K562 (cell line): ENCODE measurements around the gene RAB31. TPM values are rescaled to one million over a fixed set of nuclear protein-coding genes. Genes with fewer than 3 reads are reported as not detected.

Experiments used
- ATAC-seq: fragments of 200-7000 bp; cut with Tn5 transposase; 3 replicates; pipeline ENCODE4 v1.9.1; 2020; ENCODE audit warnings: moderate library complexity
- BruUV-seq: library from RNA; stranded (reverse); fragments of 400-500 nt; replicated peaks from 2 replicates; lab custom pipeline; 2021; lab: Mats Ljungman, UMichigan
- CTCF ChIA-PET: fragments of 300-600 bp; formaldehyde crosslinking; extraction: SDS; loops from one replicate; lab custom pipeline; 2021; ENCODE audit warnings: low intra/inter-chr PET ratio; lab: Yijun Ruan, JAX
- POLR2A ChIA-PET: fragments of 300-600, 350-650 bp; sonication (Branson Sonifier 250); formaldehyde crosslinking; extraction: SDS; loops from one replicate; lab custom pipeline; 2021; ENCODE audit warnings: antibody characterized with exemption, inconsistent platforms; lab: Yijun Ruan, JAX
- DNase-seq, 4 experiments: peaks; one replicate each; pipeline versions ENCODE4 v3.0.0 to v3.0.0-alpha.2; 2011 to 2018; ENCODE audit warnings: low spot score in 3 of 4, mixed read lengths in 3 of 4; ENCODE audit errors: extremely low read depth in 1 of 4
- FAIRE-seq: peaks from 2 replicates; lab custom pipeline; 2011; peaks lifted over from hg19 to GRCh38; lab: Jason Lieb, UNC
- H2AFZ ChIP-seq: 2 replicates; pipeline ENCODE4 v1.6.0; 2011; ENCODE audit warnings: low read depth, low read length, control low read depth, inconsistent platforms
- H3K27ac ChIP-seq: fragments of 200-600 bp; 3 replicates; pipeline ENCODE4 v1.8.0; 2011; ENCODE audit warnings: low read depth, mild to moderate bottlenecking, control low read depth, inconsistent platforms, low read length, moderate library complexity, mixed read lengths; ENCODE audit errors: extremely low read depth
- H3K27me3 ChIP-seq, 2 experiments: fragments of 300-600 bp in 1 of 2; 2 replicates in 1 of 2; 3 replicates in 1 of 2; pipeline versions ENCODE4 v1.6.0 to v1.8.0; 2011; ENCODE audit warnings: inconsistent platforms in 2 of 2, low read length in 2 of 2, mild to moderate bottlenecking in 1 of 2, mixed read lengths in 1 of 2, moderate library complexity in 1 of 2; ENCODE audit not compliant: control insufficient read depth in 2 of 2, insufficient read depth in 2 of 2
- H3K36me3 ChIP-seq: fragments of 300-600 bp; 3 replicates; pipeline ENCODE4 v1.8.0; 2011; ENCODE audit warnings: mild to moderate bottlenecking, low read length, inconsistent platforms; ENCODE audit not compliant: control insufficient read depth, insufficient read depth
- H3K4me1 ChIP-seq, 2 experiments: fragments of 200-600 bp in 1 of 2; replicated peaks in 1 of 2; 2 replicates in 1 of 2; 3 replicates in 1 of 2; pipeline versions ENCODE4 v1.5.1 to v1.8.0; 2011; ENCODE audit warnings: inconsistent platforms in 2 of 2, low read length in 2 of 2, mild to moderate bottlenecking in 1 of 2, mixed read lengths in 1 of 2, moderate library complexity in 1 of 2; ENCODE audit not compliant: control insufficient read depth in 2 of 2, insufficient read depth in 2 of 2
- H3K4me2 ChIP-seq: 2 replicates; pipeline ENCODE4 v1.6.1; 2011; ENCODE audit warnings: low read length, control low read depth, inconsistent platforms, mixed read lengths; ENCODE audit not compliant: insufficient read depth
- H3K4me3 ChIP-seq: fragments of 200-600 bp; sonication (generic), shearing (Covaris generic); 2 replicates; pipeline ENCODE4 v1.5.1; 2016; ENCODE audit warnings: control low read depth, inconsistent platforms
- H3K79me2 ChIP-seq: fragments of 200-600 bp; 3 replicates; pipeline ENCODE4 v1.8.0; 2011; ENCODE audit warnings: low read length, inconsistent platforms; ENCODE audit not compliant: control insufficient read depth, insufficient read depth
- H3K9ac ChIP-seq, 2 experiments: 2 replicates each; pipeline versions ENCODE4 v1.6.0 to v1.6.1; 2011; ENCODE audit warnings: low read depth in 2 of 2, low read length in 2 of 2, control low read depth in 1 of 2, inconsistent platforms in 1 of 2, mild to moderate bottlenecking in 1 of 2, mixed read lengths in 1 of 2; ENCODE audit not compliant: insufficient read depth in 1 of 2
- H3K9me1 ChIP-seq: one replicate; pipeline ENCODE4 v1.6.0; 2011; ENCODE audit warnings: inconsistent platforms, mild to moderate bottlenecking, low read length, moderate library complexity; ENCODE audit not compliant: control insufficient read depth, insufficient read depth
- H3K9me3 ChIP-seq: replicated peaks from 2 replicates; pipeline ENCODE4 v1.5.1; 2011; ENCODE audit warnings: low read depth, low read length, inconsistent platforms; ENCODE audit not compliant: control insufficient read depth, insufficient read depth
- H4K20me1 ChIP-seq: replicated peaks from 2 replicates; pipeline ENCODE4 v1.6.1; 2011; ENCODE audit warnings: low read length, inconsistent platforms, mixed read lengths; ENCODE audit not compliant: control insufficient read depth, insufficient read depth
- ELF4 ChIP-seq: fragments of 450-650 bp; formaldehyde crosslinking; IDR thresholded peaks from 2 replicates; pipeline ENCODE4 v1.4.0; 2022; ENCODE audit warnings: missing genetic modification characterization
- FOXK1 ChIP-seq: sonication (generic); formaldehyde crosslinking; IDR thresholded peaks from 2 replicates; pipeline ENCODE4 v1.8.0; 2022; ENCODE audit warnings: missing genetic modification reagents, mild to moderate bottlenecking, borderline replicate concordance
- FOXK2 ChIP-seq, 2 experiments: fragments of 450-650 bp; IDR thresholded peaks in 1 of 2; conservative IDR thresholded peaks in 1 of 2; 2 replicates each; pipeline ENCODE4 v1.6.1; 2016; ENCODE audit warnings: low read depth in 2 of 2, mild to moderate bottlenecking in 1 of 2
- GABPB2 ChIP-seq: fragments of 250-450 bp; sonication (Bioruptor Pico); conservative IDR thresholded peaks from 2 replicates; pipeline ENCODE4 v1.5.1; 2021; ENCODE audit warnings: mild to moderate bottlenecking
- IFI16 ChIP-seq: fragments of 250-450 bp; sonication (Bioruptor Pico); IDR thresholded peaks from 2 replicates; pipeline ENCODE4 v2.1.2; 2022; ENCODE audit warnings: mild to moderate bottlenecking, inconsistent platforms
- MBD2 ChIP-seq: sonication (generic); IDR thresholded peaks from 2 replicates; pipeline ENCODE4 v1.6.1; 2016; ENCODE audit warnings: low read depth, borderline replicate concordance
- MTF1 ChIP-seq: fragments of 250-450 bp; sonication (Bioruptor Pico); IDR thresholded peaks from 2 replicates; pipeline ENCODE4 v1.9.0; 2021; ENCODE audit warnings: moderate library complexity, mild to moderate bottlenecking, inconsistent platforms, borderline replicate concordance
- MYBL2 ChIP-seq, 2 experiments: fragments of 450-650 bp in 1 of 2; sonication (generic) in 1 of 2; formaldehyde crosslinking in 1 of 2; IDR thresholded peaks; 2 replicates each; pipeline versions ENCODE4 v1.6.1 to v1.8.1; 2017 to 2022; ENCODE audit warnings: borderline replicate concordance in 1 of 2, inconsistent platforms in 1 of 2, low read depth in 1 of 2, mild to moderate bottlenecking in 1 of 2, missing genetic modification reagents in 1 of 2, moderate library complexity in 1 of 2
- NFE2 ChIP-seq: IDR thresholded peaks from 2 replicates; pipeline ENCODE4 v1.6.1; 2014; ENCODE audit warnings: antibody characterized with exemption, low read depth
- NRF1 ChIP-seq, 2 experiments: fragments of 450-650 bp; IDR thresholded peaks in 1 of 2; conservative IDR thresholded peaks in 1 of 2; 2 replicates each; pipeline ENCODE4 v1.6.1; 2014; ENCODE audit warnings: mild to moderate bottlenecking in 2 of 2
- NUFIP1 ChIP-seq: fragments of 450-650 bp; IDR thresholded peaks from 2 replicates; pipeline ENCODE4 v1.6.1; 2018; ENCODE audit not compliant: partially characterized antibody
- PHTF2 ChIP-seq: fragments of 250-450 bp; sonication (Bioruptor Pico); IDR thresholded peaks from 2 replicates; pipeline ENCODE4 v1.5.0; 2021; ENCODE audit warnings: mild to moderate bottlenecking
- POLR2H ChIP-seq: IDR thresholded peaks from 2 replicates; pipeline ENCODE4 v1.6.1; 2016; ENCODE audit warnings: missing genetic modification characterization, low read depth, mild to moderate bottlenecking, control low read depth, missing compliant biosample characterization, moderate library complexity
- PRMT5 ChIP-seq: sonication (generic); formaldehyde crosslinking; IDR thresholded peaks from 2 replicates; pipeline ENCODE4 v1.5.0; 2020; ENCODE audit warnings: missing genetic modification reagents
- SMARCE1 ChIP-seq: fragments of 450-650 bp; IDR thresholded peaks from 2 replicates; pipeline ENCODE4 v1.7.1; 2016; ENCODE audit warnings: mild to moderate bottlenecking
- SOX6 ChIP-seq: fragments of 450-650 bp; IDR thresholded peaks from 2 replicates; pipeline ENCODE4 v1.6.1; 2014; ENCODE audit warnings: mild to moderate bottlenecking
- TCF15 ChIP-seq: fragments of 250-450 bp; sonication (Bioruptor Pico); IDR thresholded peaks from 2 replicates; pipeline ENCODE4 v1.8.0; 2022; ENCODE audit warnings: moderate library complexity, mild to moderate bottlenecking, inconsistent platforms
- XRCC3 ChIP-seq: fragments of 450-650 bp; IDR thresholded peaks from 2 replicates; pipeline ENCODE4 v1.6.1; 2017; ENCODE audit warnings: mild to moderate bottlenecking, moderate library complexity
- ZNF134 ChIP-seq: fragments of 250-450 bp; sonication (Bioruptor Pico); conservative IDR thresholded peaks from 2 replicates; pipeline ENCODE4 v1.4.0; 2020
- ZNF76 ChIP-seq: fragments of 250-450 bp; sonication (Bioruptor Pico); IDR thresholded peaks from 2 replicates; pipeline ENCODE4 v1.4.0; 2020; ENCODE audit warnings: mild to moderate bottlenecking, moderate library complexity, borderline replicate concordance
- ZSCAN29 ChIP-seq: fragments of 450-650 bp; IDR thresholded peaks from 2 replicates; pipeline ENCODE4 v1.6.1; 2017
- WGBS: fragments of 100-300 bp; shearing (Covaris generic); methylation state at CpG from one replicate; pipeline ENCODE4 v1.1.6; 2016; ENCODE audit warnings: low coverage, mixed read lengths; ENCODE audit not compliant: insufficient coverage; ENCODE audit errors: missing lambda C conversion rate; 5-methylcytosine and 5-hydroxymethylcytosine counted together
- in situ Hi-C: fragments of 300-500 bp; cut with MboI; formaldehyde crosslinking; loops from 4 replicates; pipeline ENCODE4 v1.15.0; 2018; ENCODE audit warnings: inconsistent platforms, mixed read lengths
- intact Hi-C: fragments of 100-400 bp; cut with micrococcal nuclease; formaldehyde crosslinking; loops from 2 replicates; pipeline ENCODE4 v1.14.2; 2022
- polyA plus RNA-seq, 8 experiments: library from polyadenylated mRNA; depleted of rRNA in 4 of 8; stranded (reverse) in 5 of 8; unstranded in 3 of 8; fragments of >200 nt; fragmentation: Nextera tagmentation in 2 of 8; fragmentation: Illumina TruSeq in 1 of 8; extraction: Ambion mirVana in 2 of 8; extraction: Trizol in 1 of 8; gene quantifications; 2 replicates each; pipeline versions ENCODE4 v1.2.1 to v1.2.3, GENCODE V29; 2011 to 2014; ENCODE audit warnings: inconsistent platforms in 1 of 8, missing spikeins in 1 of 8
- total RNA-seq, 7 experiments: library from RNA; depleted of rRNA in 6 of 7; stranded (reverse); fragments of >200 nt in 6 of 7; fragmentation: Illumina TruSeq in 2 of 7; extraction: Trizol in 2 of 7; gene quantifications; 2 replicates each; pipeline versions ENCODE4 v1.2.1 to v1.2.3, GENCODE V29; 2011 to 2021; ENCODE audit warnings: low replicate concordance in 1 of 7
- TF ChIP-seq, protein P1 (sequence below): fragments of 450-650 bp; formaldehyde crosslinking; IDR thresholded peaks from 2 replicates; pipeline ENCODE4 v1.4.0; 2022; ENCODE audit warnings: missing genetic modification characterization
- TF ChIP-seq, protein P2 (sequence below): IDR thresholded peaks from 2 replicates; pipeline ENCODE4 v1.6.1; 2014; ENCODE audit warnings: antibody characterized with exemption

Gene RAB31
- total and polyA plus RNA-seq, 9 of the 15 experiments (the other 6 are each of a cell fraction or from before 2014, with no cell fraction given) = 20.7 to 70.4 (median 41.3) TPM

- 59% methylated on average over 7 of the region's 7 CpGs for whole genome bisulfite sequencing
- Histone ChIP-seq H3K27me3 (no peaks in the 10 kb centered on the region), H3K4me3 (no peak overlapping the region), H3K4me1 (peaks cover 21 to 62% of the 10 kb centered on the region in 2 experiments), H3K9ac (peak overlapping the region in 1 of 2 experiments; percentile 9; a peak in 1 of 4 replicates), H3K79me2 (no peaks in the 10 kb centered on the region; the same call in 2 of the 3 replicates), H3K27ac (no peak overlapping the region), H3K9me3 (no peaks in the 10 kb centered on the region), H3K4me2 (peak overlapping the region; percentile 9; the same call in 1 of the 2 replicates), H2AFZ (peak overlapping the region; percentile 41), H4K20me1 (no peaks in the 10 kb centered on the region), H3K9me1 (no peaks in the 10 kb centered on the region), H3K36me3 (no peaks in the 10 kb centered on the region)
- DNase-seq = no peak
- intact Hi-C loops = no loop called here
- no peak for FAIRE-seq
- POLR2A ChIA-PET = interaction anchor here (1.4 to 3.5 kb wide), 2 partner anchors 13 to 15 kb away, joined by 6 to 26 read pairs; partner anchors contain the start of genes TXNDC2 and VAPA
- no TSS peak for BruUV-seq
- in situ Hi-C loops = no loop called here
- no peak for ATAC-seq
- CTCF ChIA-PET = no interaction called here
- no peak for TF ChIP-seq XRCC3
- no peak for TF ChIP-seq PRMT5
- TF ChIP-seq ELF4 (CRISPR knock-in tag) = peak; percentile 64; the same call in 1 of the 2 replicates
- no peak for TF ChIP-seq PHTF2 (CRISPR knock-in tag)
- TF ChIP-seq SMARCE1 = peak; percentile 30; the same call in 1 of the 2 replicates
- TF ChIP-seq NRF1 (conservative IDR thresholded peaks at IDR 0.05 in 1 of 2, IDR thresholded peaks at IDR 0.05 in 1 of 2) = 0 out of 4 replicates have a peak, but pooled peaks of 1 of the 2 experiments have one; percentile 20
- no peak for TF ChIP-seq NUFIP1
- TF ChIP-seq ZNF134 (CRISPR knock-in tag) = no peak
- TF ChIP-seq GABPB2 (CRISPR knock-in tag) = no peak
- TF ChIP-seq, protein P1, sequence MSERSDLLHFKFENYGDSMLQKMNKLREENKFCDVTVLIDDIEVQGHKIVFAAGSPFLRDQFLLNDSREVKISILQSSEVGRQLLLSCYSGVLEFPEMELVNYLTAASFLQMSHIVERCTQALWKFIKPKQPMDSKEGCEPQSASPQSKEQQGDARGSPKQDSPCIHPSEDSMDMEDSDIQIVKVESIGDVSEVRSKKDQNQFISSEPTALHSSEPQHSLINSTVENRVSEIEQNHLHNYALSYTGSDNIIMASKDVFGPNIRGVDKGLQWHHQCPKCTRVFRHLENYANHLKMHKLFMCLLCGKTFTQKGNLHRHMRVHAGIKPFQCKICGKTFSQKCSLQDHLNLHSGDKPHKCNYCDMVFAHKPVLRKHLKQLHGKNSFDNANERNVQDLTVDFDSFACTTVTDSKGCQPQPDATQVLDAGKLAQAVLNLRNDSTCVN (CRISPR knock-in tag) = peak; percentile 31; the same call in 1 of the 2 replicates
- TF ChIP-seq IFI16 (CRISPR knock-in tag) = no peak
- no peak for TF ChIP-seq NFE2
- TF ChIP-seq FOXK2 (conservative IDR thresholded peaks at IDR 0.05 in 1 of 2, IDR thresholded peaks at IDR 0.05 in 1 of 2; ENCODE audit: low read depth in 2 of 2) = no peak
- TF ChIP-seq MBD2 = no peak
- TF ChIP-seq, protein P2, sequence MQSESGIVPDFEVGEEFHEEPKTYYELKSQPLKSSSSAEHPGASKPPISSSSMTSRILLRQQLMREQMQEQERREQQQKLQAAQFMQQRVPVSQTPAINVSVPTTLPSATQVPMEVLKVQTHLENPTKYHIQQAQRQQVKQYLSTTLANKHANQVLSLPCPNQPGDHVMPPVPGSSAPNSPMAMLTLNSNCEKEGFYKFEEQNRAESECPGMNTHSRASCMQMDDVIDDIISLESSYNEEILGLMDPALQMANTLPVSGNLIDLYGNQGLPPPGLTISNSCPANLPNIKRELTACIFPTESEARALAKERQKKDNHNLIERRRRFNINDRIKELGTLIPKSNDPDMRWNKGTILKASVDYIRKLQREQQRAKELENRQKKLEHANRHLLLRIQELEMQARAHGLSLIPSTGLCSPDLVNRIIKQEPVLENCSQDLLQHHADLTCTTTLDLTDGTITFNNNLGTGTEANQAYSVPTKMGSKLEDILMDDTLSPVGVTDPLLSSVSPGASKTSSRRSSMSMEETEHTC = no peak
- TF ChIP-seq SOX6 = 0 out of 2 replicates have a peak, but pooled peaks have one; percentile 9
- no peak for TF ChIP-seq POLR2H (tag)
- no peak for TF ChIP-seq MYBL2 (IDR thresholded peaks at IDR 0.05; ENCODE audit: low read depth)
- TF ChIP-seq MYBL2 (CRISPR knock-in tag; IDR thresholded peaks at IDR 0.05; ENCODE audit: borderline replicate concordance) = no peak
- no peak for TF ChIP-seq MTF1 (CRISPR knock-in tag)
- TF ChIP-seq ZNF76 (CRISPR knock-in tag) = no peak
- no peak for TF ChIP-seq TCF15 (CRISPR knock-in tag)
- TF ChIP-seq ZSCAN29 = no peak
- no peak for TF ChIP-seq FOXK1 (CRISPR knock-in tag)
These were observed 192.6 kb downstream of the RAB31 start for GRCh38 chr18:9900699-9901098.
